H9 (cell line): Measurements from ENCODE around the gene DTX2. TPM values are rescaled to one million over a fixed set of nuclear protein-coding genes. Genes with fewer than 3 reads are reported as not detected.
"Not testable (repeated sequence)": the region's sequence is repeated elsewhere in the genome, so short reads cannot be mapped to it uniquely, and the experiment has no call there.

Source experiments
- DNase-seq: peaks from one replicate; pipeline ENCODE4 v3.0.0-alpha.2; 2017
- H2AFZ ChIP-seq: one replicate; pipeline ENCODE4 v1.6.1; 2013; ENCODE audit warnings: mild to moderate bottlenecking, low read length, control low read depth, moderate library complexity
- H2AK5ac ChIP-seq: 2 replicates; pipeline ENCODE4 v1.6.1; 2013; ENCODE audit warnings: low read length, control low read depth, mixed read lengths; ENCODE audit not compliant: insufficient read length
- H2BK120ac ChIP-seq: one replicate; pipeline ENCODE4 v1.6.1; 2013; ENCODE audit warnings: low read depth, mild to moderate bottlenecking, low read length, control low read depth, inconsistent platforms; ENCODE audit not compliant: poor library complexity, severe bottlenecking
- H2BK12ac ChIP-seq: 2 replicates; pipeline ENCODE4 v1.6.1; 2013; ENCODE audit warnings: low read length, control low read depth, mixed read lengths, low read depth; ENCODE audit not compliant: insufficient read length
- H2BK15ac ChIP-seq: 2 replicates; pipeline ENCODE4 v1.6.1; 2013; ENCODE audit warnings: low read depth, low read length, control low read depth
- H2BK20ac ChIP-seq: one replicate; pipeline ENCODE4 v1.6.1; 2013; ENCODE audit warnings: low read depth, mild to moderate bottlenecking, low read length, control low read depth, inconsistent platforms; ENCODE audit not compliant: poor library complexity, severe bottlenecking
- H2BK5ac ChIP-seq: 2 replicates; pipeline ENCODE4 v1.6.1; 2013; ENCODE audit warnings: low read length, control low read depth, mixed read lengths; ENCODE audit not compliant: insufficient read length
- H3K14ac ChIP-seq: 2 replicates; pipeline ENCODE4 v1.6.1; 2013; ENCODE audit warnings: low read length, control low read depth; ENCODE audit not compliant: insufficient read depth
- H3K18ac ChIP-seq: 2 replicates; pipeline ENCODE4 v1.6.1; 2013; ENCODE audit warnings: low read depth, mild to moderate bottlenecking, mixed read lengths, low read length, control low read depth; ENCODE audit not compliant: insufficient read length
- H3K23ac ChIP-seq: 2 replicates; pipeline ENCODE4 v1.6.1; 2013; ENCODE audit warnings: low read length, control low read depth, mixed read lengths, low read depth; ENCODE audit not compliant: insufficient read length
- H3K23me2 ChIP-seq: 2 replicates; pipeline ENCODE4 v1.6.1; 2013; ENCODE audit warnings: low read depth, mild to moderate bottlenecking, mixed read lengths, low read length, control low read depth; ENCODE audit not compliant: insufficient read length, poor library complexity, severe bottlenecking
- H3K27ac ChIP-seq: 2 replicates; pipeline ENCODE4 v1.5.1; 2013; ENCODE audit warnings: low read length, control low read depth, mixed read lengths, low read depth; ENCODE audit not compliant: insufficient read length
- H3K27me3 ChIP-seq: 2 replicates; pipeline ENCODE4 v1.6.1; 2013; ENCODE audit warnings: low read length, control low read depth, inconsistent platforms; ENCODE audit not compliant: insufficient read depth
- H3K4ac ChIP-seq: 2 replicates; pipeline ENCODE4 v1.6.1; 2013; ENCODE audit warnings: low read depth, mild to moderate bottlenecking, control low read depth, inconsistent platforms, low read length, moderate library complexity
- H3K4me1 ChIP-seq: 2 replicates; pipeline ENCODE4 v1.6.1; 2013; ENCODE audit warnings: low read length, control low read depth, inconsistent platforms; ENCODE audit not compliant: insufficient read depth
- H3K4me2 ChIP-seq: 2 replicates; pipeline ENCODE4 v1.6.1; 2013; ENCODE audit warnings: low read length, control low read depth, mixed read lengths; ENCODE audit not compliant: insufficient read length, insufficient read depth
- H3K56ac ChIP-seq: 2 replicates; pipeline ENCODE4 v1.6.1; 2013; ENCODE audit warnings: low read depth, mild to moderate bottlenecking, mixed read lengths, low read length, control low read depth; ENCODE audit not compliant: insufficient read length
- H3K79me1 ChIP-seq: 2 replicates; pipeline ENCODE4 v1.6.1; 2013; ENCODE audit warnings: low read depth, mild to moderate bottlenecking, moderate library complexity, low read length, control low read depth, inconsistent platforms; ENCODE audit not compliant: insufficient read depth, poor library complexity, severe bottlenecking
- H3K79me2 ChIP-seq: 2 replicates; pipeline ENCODE4 v1.6.1; 2013; ENCODE audit warnings: low read length, control low read depth, inconsistent platforms; ENCODE audit not compliant: insufficient read depth
- H3K9ac ChIP-seq: 2 replicates; pipeline ENCODE4 v1.6.1; 2013; ENCODE audit warnings: low read length, control low read depth, mixed read lengths; ENCODE audit not compliant: insufficient read length; ENCODE audit errors: extremely low read depth
- H3K9me3 ChIP-seq: one replicate; pipeline ENCODE4 v1.6.1; 2013; ENCODE audit warnings: low read depth, low read length, inconsistent platforms; ENCODE audit not compliant: control insufficient read depth
- H3T11ph ChIP-seq: one replicate; pipeline ENCODE4 v1.6.1; 2013; ENCODE audit warnings: mild to moderate bottlenecking, low read length, control low read depth, inconsistent platforms
- H4K20me1 ChIP-seq: one replicate; pipeline ENCODE4 v1.6.1; 2013; ENCODE audit not compliant: control insufficient read depth, insufficient read length, insufficient read depth
- H4K5ac ChIP-seq: 2 replicates; pipeline ENCODE4 v1.6.1; 2013; ENCODE audit warnings: low read depth, mild to moderate bottlenecking, mixed read lengths, low read length, control low read depth; ENCODE audit not compliant: insufficient read length
- H4K8ac ChIP-seq: replicated peaks from 2 replicates; pipeline ENCODE4 v1.6.1; 2013; ENCODE audit warnings: low read length, control low read depth, mixed read lengths, low read depth; ENCODE audit not compliant: insufficient read length
- H4K91ac ChIP-seq: 2 replicates; pipeline ENCODE4 v1.6.1; 2013; ENCODE audit warnings: low read depth, mild to moderate bottlenecking, moderate library complexity, mixed read lengths, low read length, control low read depth; ENCODE audit not compliant: insufficient read length
- H3K27ac Mint-ChIP-seq, 3 experiments: 2 replicates in 2 of 3; 3 replicates in 1 of 3; pipeline ENCODE4 v1.8.0; 2020 to 2021; ENCODE audit warnings: mixed read lengths in 3 of 3, mild to moderate bottlenecking in 1 of 3, moderate library complexity in 1 of 3
- H3K27me3 Mint-ChIP-seq: 2 replicates; pipeline ENCODE4 v1.8.0; 2021; ENCODE audit warnings: low read depth, mild to moderate bottlenecking, moderate library complexity, mixed read lengths
- H3K36me3 Mint-ChIP-seq, 3 experiments: 2 replicates in 2 of 3; 3 replicates in 1 of 3; pipeline ENCODE4 v1.8.0; 2020 to 2021; ENCODE audit warnings: low read depth in 3 of 3, mixed read lengths in 3 of 3; ENCODE audit not compliant: insufficient read depth in 1 of 3
- H3K4me1 Mint-ChIP-seq, 2 experiments: 2 replicates each; pipeline ENCODE4 v1.8.0; 2020; ENCODE audit warnings: mixed read lengths in 2 of 2
- H3K4me3 Mint-ChIP-seq, 2 experiments: 2 replicates in 1 of 2; 3 replicates in 1 of 2; pipeline ENCODE4 v1.8.0; 2020 to 2021; ENCODE audit warnings: mild to moderate bottlenecking in 2 of 2, mixed read lengths in 2 of 2, moderate library complexity in 1 of 2
- H3K9me3 Mint-ChIP-seq, 2 experiments: 2 replicates in 1 of 2; 3 replicates in 1 of 2; pipeline ENCODE4 v1.8.0; 2020; ENCODE audit warnings: mild to moderate bottlenecking in 2 of 2, mixed read lengths in 2 of 2, moderate library complexity in 1 of 2
- WGBS: extraction: QIAGEN DNeasy Blood & Tissue Kit; methylation state at CpG from one replicate; pipeline ENCODE4 v1.1.7; 2013; ENCODE audit warnings: missing lambda C conversion rate, low lambda C conversion rate, mixed read lengths; ENCODE audit not compliant: insufficient read length; ENCODE audit errors: extremely low coverage; 5-methylcytosine and 5-hydroxymethylcytosine counted together
- total RNA-seq: library from RNA; stranded (reverse); gene quantifications from 2 replicates; pipeline ENCODE4 v1.2.1, GENCODE V29; 2021
- TF ChIP-seq, protein P1 (sequence below): fragments of 200-600 bp; sonication (generic); conservative IDR thresholded peaks from 3 replicates; pipeline ENCODE4 v1.8.0; 2021; ENCODE audit warnings: antibody characterized with exemption, mild to moderate bottlenecking

Gene DTX2
- total RNA-seq, 1 experiment from 2014 or later: 48.8 TPM

DNA sequence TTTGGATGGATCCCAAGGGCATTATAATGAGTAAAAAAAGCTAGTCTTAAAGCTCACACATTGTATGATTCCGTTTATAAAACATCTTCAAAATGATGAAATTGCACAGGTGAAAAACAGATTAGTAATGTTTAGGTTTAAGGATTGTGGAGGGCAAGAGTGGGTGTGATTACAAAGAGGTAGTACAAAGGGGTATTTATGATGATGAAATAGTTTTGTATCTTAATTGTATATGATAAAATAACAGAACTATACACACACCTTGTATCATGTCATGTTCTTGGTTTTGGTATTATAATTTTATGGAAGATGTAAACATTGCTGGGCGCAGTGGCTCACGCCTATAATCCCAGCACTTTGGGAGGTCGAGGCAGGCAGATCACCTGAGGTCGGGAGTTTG is 49.3 kb upstream of the DTX2 start:
- Histone ChIP-seq H3K4ac (no peak overlapping the region), H3K56ac (no peak overlapping the region), H4K5ac (no peak overlapping the region), H3T11ph (no peak overlapping the region), H2BK15ac (no peak overlapping the region), H3K18ac (no peak overlapping the region), H2BK12ac (no peak overlapping the region), H4K8ac (no peak overlapping the region), H3K79me2 (no peaks in the 10 kb centered on the region), H3K23me2 (no peaks in the 10 kb centered on the region), H3K27ac (no peak overlapping the region), H3K9ac (no peak overlapping the region), H2BK120ac (no peak overlapping the region), H3K79me1 (no peaks in the 10 kb centered on the region), H3K27me3 (no peaks in the 10 kb centered on the region), H3K4me1 (peaks cover 5% of the 10 kb centered on the region; the same call in 1 of the 2 replicates), H2BK5ac (no peak overlapping the region), H3K4me2 (no peak overlapping the region), H3K14ac (no peak overlapping the region), H2AK5ac (no peak overlapping the region), H2AFZ (no peak overlapping the region), H4K20me1 (no peaks in the 10 kb centered on the region), H4K91ac (no peak overlapping the region), H3K23ac (no peak overlapping the region), H3K9me3 (no peaks in the 10 kb centered on the region), H2BK20ac (no peak overlapping the region)
- H3K27me3 Mint-ChIP-seq: no peaks in the 10 kb centered on the region
- no peak for DNase-seq
- TF ChIP-seq, protein P1, sequence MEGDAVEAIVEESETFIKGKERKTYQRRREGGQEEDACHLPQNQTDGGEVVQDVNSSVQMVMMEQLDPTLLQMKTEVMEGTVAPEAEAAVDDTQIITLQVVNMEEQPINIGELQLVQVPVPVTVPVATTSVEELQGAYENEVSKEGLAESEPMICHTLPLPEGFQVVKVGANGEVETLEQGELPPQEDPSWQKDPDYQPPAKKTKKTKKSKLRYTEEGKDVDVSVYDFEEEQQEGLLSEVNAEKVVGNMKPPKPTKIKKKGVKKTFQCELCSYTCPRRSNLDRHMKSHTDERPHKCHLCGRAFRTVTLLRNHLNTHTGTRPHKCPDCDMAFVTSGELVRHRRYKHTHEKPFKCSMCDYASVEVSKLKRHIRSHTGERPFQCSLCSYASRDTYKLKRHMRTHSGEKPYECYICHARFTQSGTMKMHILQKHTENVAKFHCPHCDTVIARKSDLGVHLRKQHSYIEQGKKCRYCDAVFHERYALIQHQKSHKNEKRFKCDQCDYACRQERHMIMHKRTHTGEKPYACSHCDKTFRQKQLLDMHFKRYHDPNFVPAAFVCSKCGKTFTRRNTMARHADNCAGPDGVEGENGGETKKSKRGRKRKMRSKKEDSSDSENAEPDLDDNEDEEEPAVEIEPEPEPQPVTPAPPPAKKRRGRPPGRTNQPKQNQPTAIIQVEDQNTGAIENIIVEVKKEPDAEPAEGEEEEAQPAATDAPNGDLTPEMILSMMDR: no peak
- H3K9me3 Mint-ChIP-seq: no peaks in the 10 kb centered on the region
- no peak overlapping the region for H3K4me3 Mint-ChIP-seq
- WGBS: no CpG with 5 or more reads among the region's 5 CpGs
- H3K36me3 Mint-ChIP-seq: no peaks in the 10 kb centered on the region
- peaks cover 18 to 29% of the 10 kb centered on the region in 2 experiments for H3K4me1 Mint-ChIP-seq
- H3K27ac Mint-ChIP-seq: no peak overlapping the region; a peak in 2 of 7 replicates

DNA sequence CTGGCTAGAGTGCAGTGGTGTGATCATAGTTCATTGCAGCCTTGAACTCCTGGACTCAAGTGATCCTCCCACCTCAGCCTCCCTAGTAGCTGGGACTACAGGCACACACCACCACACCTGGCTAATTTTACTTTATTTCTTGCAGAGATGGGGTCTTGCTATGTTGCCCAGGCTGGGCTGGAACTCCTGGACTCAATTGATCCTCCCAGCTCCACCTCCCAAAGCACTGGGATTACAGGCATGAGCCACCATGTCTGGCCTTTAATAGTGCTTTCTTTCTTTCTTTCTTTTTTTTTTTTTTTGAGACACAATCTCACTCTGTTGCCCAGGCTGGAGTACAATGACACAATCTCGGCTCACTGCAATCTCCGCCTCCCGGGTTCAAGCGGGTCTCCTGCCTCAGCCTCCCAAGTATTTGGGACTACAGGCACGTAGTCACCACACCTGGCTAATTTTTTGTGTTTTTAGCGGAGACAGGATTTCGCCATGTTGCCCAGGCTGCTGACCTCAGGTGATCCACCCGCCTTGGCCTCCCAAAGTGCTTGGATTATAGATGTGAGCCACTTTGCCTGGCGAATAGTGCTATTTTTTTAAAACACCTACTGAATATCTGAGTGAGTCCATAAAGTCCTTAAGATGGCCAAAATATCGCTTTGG is 43.7 kb upstream of the DTX2 start:
- H2BK120ac ChIP-seq, H2BK5ac ChIP-seq, H4K20me1 ChIP-seq, H3K14ac ChIP-seq, H3K27me3 ChIP-seq, H4K8ac ChIP-seq, H2BK15ac ChIP-seq, H2BK20ac ChIP-seq, H2BK12ac ChIP-seq, H4K5ac ChIP-seq, H3K56ac ChIP-seq, H3K23me2 ChIP-seq, H3K9ac ChIP-seq, H4K91ac ChIP-seq, H3K79me2 ChIP-seq, H3K4me1 ChIP-seq, H2AFZ ChIP-seq, H3K23ac ChIP-seq, H3K27ac Mint-ChIP-seq, H3K9me3 ChIP-seq, H3K27ac ChIP-seq, H3K18ac ChIP-seq, DNase-seq, H3K4me1 Mint-ChIP-seq, H3T11ph ChIP-seq, H3K36me3 Mint-ChIP-seq, H3K4ac ChIP-seq, H3K4me2 ChIP-seq, H3K9me3 Mint-ChIP-seq, H3K79me1 ChIP-seq, H2AK5ac ChIP-seq, H3K4me3 Mint-ChIP-seq, H3K27me3 Mint-ChIP-seq: not testable (repeated sequence)
- no CpG with 5 or more reads among the region's 10 CpGs for WGBS
